ENCODE results near the gene CREB5.
A peak's percentile ranks its signal among the peaks of the same experiment; 100 is the strongest.

The CREB5 gene

GRCh38 chr7:28787106-28787505 lies 374.8 kb downstream of the CREB5 start:
- TF ChIP-seq CTCF (conservative IDR thresholded peaks at IDR 0.05): no peak
- H3K27ac ChIP-seq: no peak overlapping the region

GRCh38 chr7:28790467-28790866 lies 378.1 kb downstream of the CREB5 start:
- TF ChIP-seq CTCF (conservative IDR thresholded peaks at IDR 0.05): no peak
- no peak overlapping the region for H3K27ac ChIP-seq

GRCh38 chr7:28792858-28793257 lies 380.5 kb downstream of the CREB5 start:
- H3K27ac ChIP-seq: no peak overlapping the region
- no peak for TF ChIP-seq CTCF (conservative IDR thresholded peaks at IDR 0.05)

GRCh38 chr7:28793381-28794085 lies 381.2 kb downstream of the CREB5 start:
- TF ChIP-seq CTCF (conservative IDR thresholded peaks at IDR 0.05): no peak
- H3K27ac ChIP-seq: no peak overlapping the region

GRCh38 chr7:28798274-28798673 lies 386.0 kb downstream of the CREB5 start:
- TF ChIP-seq CTCF (conservative IDR thresholded peaks at IDR 0.05): no peak
- H3K27ac ChIP-seq: no peak overlapping the region

- no peak for TF ChIP-seq CTCF (conservative IDR thresholded peaks at IDR 0.05)
- peak overlapping the region; percentile 34 for H3K27ac ChIP-seq
Measured at GRCh38 chr7:28799619-28800018, 387.3 kb downstream of the CREB5 start.

GRCh38 chr7:28800150-28800549 lies 387.8 kb downstream of the CREB5 start:
- peak overlapping the region; percentile 34 for H3K27ac ChIP-seq
- TF ChIP-seq CTCF (conservative IDR thresholded peaks at IDR 0.05): no peak

Data from VCaP (cell line).